Activated CD4-positive, CD25-positive, alpha-beta regulatory T cell treated with anti-CD3 and anti-CD28 coated beads, Interleukin-2, amount 50 U/mL, for 72 hours (primary cell): ENCODE measurements around the gene ANP32A.
"Not testable (repeated sequence)": the region's sequence is repeated elsewhere in the genome, so short reads cannot be mapped to it uniquely, and the experiment has no call there.

Experiments
- DNase-seq: peaks from one replicate; pipeline ENCODE4 v3.0.0; 2021

Gene ANP32A

DNA sequence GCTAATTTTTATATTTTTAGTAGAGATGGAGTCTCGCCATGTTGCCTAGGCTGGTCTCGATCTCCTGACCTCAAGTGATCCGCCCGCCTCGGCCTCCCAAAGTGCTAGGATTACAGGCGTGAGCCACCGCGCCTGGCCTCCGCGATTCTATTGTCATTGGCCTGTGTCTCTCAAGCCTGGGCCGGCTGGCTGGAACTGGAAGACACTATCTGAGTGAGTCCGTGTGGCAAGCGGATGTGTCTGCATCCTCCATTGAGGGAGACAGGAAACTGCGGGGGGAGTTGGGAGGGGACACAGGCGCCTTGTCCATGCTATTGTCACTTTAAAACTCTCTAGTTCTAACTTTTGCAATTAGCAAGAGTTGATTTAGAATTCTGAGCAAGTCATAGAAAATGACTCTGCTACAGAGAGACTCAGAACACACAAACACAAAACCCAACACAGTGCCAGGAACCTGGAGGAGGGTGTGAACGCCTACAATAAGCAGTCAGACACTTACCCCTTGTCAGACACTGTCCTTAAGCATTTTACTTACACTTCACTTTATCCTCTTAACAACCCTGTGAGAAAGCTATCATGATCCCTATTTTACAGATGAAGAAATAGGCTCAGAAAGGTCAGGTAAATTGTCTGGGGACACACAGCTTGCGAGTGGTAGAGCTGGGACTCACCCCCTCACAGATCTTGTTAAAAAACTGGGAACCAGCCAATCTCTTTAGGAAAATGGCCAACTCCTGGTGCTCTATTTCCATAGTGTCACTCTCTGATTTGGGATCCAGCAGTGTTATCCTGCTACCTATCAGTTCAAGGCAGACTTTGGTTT, 38.7 kb downstream of the ANP32A start:
- DNase-seq = no peak

DNA sequence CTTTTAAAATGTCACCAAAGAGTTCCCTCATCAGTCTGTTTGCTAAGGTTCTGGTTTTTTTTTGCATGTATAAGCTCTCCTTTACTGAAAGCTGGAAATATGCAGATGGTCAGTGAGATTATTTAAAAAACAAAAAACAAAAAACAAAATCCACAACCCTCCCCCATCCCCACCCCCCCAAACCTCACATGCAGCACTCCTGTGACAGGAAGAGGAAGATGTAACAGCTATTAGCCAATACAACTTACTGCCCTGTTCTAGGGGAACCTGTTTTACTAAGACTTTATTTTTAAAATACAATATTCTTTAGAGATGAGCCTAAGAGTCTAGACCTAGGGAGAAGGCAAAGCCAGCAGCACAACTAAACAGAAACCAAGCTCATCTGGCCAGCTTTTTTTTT, 39.5 kb downstream of the ANP32A start:
- no peak for DNase-seq

DNA sequence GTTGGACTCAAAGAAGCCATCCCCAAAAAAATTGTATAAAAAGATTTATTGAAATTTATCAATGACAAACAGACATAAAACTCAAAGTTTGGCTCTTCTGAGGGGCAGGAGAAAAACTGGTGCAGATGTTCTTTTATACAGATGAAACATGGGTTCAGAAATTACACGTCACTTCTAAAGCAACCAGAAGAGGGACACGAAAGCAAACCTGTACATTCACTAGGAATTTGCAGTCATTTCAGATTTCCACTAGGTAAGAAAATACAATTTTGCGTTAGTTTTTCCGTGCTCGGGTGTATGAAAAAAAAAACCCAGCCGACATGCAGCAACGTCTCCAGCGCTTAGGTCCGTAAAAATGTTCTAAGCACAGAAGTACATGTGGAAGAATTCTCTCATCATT, 41.8 kb downstream of the ANP32A start:
- DNase-seq = no peak

DNA sequence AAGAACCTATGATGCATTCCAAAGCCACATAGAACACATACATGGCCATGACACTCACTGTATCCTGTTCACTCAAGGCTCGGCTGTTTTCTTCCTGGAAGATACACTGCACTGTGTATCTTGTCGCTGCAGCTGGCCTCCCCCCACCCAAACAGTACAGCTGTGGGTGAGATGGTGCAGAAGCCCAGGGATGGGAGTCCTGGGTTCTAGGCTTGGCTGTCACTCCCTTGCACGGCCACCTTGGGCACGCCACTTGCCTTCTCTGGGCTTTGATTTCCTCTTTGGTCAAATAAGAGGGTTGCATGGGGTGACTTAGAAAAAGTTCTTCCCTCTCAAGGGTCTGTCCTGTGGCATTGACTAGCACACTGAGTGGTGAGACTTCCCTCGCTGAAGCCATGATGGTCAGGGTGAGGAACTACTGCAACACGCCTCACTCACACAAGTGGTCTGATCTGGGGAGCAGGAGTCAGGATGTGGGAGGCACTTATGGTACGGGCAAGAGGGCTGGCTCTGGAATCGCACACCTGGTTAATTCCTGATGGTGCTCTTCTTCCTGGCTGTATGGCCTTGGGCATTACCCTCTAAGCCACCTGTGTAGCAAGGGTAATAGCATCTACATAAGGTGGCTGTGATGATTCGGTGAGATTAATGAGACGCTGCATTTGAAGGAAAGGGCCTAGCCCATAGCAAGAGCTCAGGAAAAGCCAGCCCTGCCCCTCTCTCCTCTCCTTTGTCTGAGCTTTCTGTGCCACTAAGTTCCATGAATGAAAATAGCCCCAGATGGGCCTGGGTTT, 44.0 kb downstream of the ANP32A start:
- no peak for DNase-seq

DNA sequence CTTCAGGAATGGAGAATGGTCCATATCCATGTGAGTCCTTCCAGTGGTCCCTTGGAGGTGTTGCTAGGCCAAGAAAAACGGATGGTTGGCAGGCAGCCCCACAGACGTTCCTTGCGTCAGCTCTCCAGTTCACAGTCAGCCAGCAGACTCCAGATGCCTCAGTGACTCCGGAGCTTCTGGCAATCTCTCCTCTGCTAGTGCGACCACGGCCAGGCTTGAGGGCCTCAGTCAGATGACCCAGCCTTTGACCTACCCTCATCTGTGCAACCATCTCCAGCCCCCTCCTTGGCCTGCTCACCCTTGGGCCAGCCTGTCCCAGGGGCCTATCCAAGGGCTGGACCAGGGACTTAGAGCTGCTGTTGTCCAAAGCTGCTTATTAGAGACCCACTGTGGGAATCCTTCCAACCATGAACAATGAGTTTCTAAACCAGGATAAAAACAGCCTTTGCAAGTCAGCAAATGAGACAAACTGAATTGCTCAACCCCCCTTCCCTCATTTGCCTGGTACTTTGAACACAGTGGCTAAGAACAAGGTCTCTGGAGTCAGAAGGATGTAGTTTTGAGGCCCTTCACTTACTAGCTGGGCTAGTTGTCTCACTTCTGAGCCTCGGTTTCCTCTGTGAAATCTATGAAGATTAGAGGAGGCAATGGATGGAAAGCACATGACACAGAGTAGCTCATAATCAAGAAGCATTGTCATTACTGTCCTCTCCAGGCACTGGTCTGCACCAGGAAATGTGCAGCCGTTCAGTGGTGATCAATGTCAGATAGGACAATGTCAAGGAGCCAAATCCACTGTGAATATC, 44.8 kb downstream of the ANP32A start:
- DNase-seq = no peak

DNA sequence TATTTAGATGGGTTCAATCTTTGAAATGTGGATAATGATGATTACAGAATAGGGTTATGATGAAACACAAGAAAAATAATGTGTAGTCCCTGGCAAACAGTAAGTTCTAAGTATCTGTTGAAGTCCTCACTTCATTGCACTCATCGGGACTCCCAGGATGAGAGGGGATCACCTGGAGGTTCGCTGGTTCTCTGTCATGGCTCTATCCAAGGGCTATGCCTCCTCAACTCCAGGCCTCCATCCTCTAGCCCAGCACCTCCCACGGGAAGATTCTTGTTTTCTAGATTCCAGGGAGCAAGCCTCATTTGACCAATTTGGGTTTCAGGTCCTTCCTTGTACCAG, 45.5 kb downstream of the ANP32A start:
- no peak for DNase-seq

DNA sequence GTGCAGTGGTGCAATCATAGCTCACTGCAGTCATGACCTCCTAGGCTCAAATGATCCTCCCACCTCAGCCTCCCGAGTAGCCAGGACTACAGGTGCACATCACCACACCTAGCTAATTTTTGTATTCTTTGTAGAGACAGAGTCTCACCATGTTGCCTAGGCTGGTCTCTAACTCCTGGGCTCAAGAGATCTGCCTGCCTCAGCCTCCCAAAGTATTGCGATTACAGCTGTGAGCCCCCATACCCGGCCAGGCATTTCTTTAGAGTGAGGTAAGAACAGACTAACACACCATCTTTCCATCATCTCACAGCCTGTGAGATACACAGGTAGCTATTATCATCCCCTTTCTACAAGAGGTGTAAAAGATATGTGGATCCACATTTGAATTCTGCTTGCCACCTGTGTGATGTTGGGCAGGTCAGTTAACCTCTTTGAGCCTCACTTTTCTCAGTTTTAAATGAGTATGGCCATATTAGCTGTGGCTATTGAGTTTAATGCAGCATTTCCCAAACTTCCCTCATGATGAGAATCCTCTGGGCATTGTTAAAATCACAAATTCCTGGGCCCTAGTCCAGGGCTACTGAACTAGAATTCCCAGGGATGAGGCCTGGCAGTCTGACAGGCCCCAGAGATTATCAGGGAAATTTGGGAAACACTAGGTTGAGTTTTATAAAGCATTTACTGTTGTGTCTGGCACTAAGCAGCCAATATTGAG, 46.0 kb downstream of the ANP32A start:
- DNase-seq = no peak

DNA sequence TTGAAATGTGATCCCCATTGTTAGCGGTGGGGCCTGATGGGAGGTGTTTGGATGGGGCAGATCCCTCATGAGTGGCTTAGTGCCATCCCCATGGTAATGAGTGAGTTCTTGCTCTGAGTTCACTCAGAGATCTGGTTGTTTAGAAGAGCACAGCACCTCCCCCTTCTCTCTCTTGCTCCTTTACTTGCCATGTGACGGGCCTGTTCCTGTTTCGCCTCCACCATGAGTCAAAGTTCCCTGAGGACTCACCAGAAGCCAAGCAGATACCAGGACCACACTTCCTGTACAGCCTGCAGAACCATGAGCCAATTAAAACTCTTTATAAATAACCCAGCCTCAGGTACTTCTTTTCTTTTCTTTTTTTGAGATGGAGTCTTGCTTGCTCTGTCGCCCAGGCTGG, 46.6 kb downstream of the ANP32A start:
- no peak for DNase-seq

DNA sequence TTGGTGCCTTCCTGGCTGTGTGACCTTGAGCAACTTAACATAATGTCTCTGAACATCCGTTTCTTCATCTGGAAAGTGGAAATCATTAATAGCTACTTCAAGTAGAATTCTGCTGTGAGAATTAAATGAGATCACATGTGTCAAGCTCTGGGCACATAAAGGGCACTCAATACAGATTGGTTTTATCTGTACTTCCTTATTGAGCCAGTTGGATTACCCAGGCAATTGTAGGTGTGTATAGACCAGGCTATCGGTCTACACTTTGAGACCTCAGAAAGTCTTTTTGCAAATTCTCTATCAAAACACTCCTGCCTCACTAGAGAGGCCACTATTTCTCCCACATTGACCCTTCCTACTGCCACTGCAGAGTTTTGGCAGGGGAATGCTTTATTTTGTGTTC, 47.7 kb downstream of the ANP32A start:
- DNase-seq = no peak

DNA sequence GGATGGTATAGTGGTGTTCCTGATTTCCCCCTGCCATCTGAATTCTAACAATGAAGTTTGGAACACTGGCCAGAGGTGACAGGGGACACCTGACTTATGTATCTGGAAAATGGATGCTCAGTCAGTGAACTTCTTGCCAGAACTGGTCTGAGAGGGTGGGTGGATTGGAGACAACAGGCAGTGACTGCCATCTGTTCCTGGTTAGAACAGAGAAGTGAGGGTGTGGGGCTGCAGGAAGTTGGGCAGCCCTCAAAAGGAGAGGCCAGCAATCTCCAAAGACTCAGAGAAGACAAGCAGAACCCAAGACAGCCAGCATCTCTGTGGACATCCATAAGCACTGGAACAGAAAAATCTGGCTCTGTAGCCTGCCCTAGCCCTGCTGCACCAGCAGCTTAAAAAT, 50.5 kb downstream of the ANP32A start:
- DNase-seq = no peak

DNA sequence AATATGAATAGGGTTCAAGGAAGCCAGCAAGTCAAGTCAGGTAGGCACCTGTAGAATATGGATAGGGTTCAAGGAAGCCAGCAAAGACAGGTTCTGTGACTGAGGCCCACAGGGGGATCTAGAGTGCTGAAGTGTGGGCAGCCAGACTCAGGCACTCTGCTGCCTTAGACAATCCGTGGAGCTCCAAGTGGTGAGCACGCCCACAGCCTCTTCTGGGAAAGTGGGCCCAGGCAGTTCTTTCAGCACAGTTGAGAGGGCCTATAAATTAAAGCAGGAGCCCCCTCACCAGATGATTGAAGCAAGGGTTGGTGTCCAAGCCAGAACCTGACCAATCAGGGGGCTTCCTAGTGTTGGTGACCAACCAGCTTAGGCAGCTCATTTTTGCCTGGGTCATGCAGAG, 51.0 kb downstream of the ANP32A start:
- no peak for DNase-seq

DNA sequence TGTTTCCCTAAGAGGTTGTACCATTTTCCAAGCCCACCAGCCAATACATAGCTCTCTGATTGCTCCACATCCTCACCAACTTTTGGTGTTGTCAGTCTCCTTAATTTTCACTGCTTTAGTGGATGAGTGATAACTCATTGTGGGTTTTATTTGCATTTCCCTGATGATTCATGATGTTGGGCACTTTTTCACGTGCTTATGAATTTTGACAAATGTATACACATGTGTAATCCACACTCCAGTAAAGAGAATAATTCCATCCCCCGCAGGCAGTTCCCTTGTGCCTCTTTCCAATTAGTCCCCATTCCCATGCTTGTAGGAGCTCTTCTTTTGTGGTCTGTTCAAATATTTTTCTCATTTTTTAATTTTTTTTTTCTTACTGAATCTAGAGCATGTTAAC, 52.4 kb downstream of the ANP32A start:
- no peak for DNase-seq

DNA sequence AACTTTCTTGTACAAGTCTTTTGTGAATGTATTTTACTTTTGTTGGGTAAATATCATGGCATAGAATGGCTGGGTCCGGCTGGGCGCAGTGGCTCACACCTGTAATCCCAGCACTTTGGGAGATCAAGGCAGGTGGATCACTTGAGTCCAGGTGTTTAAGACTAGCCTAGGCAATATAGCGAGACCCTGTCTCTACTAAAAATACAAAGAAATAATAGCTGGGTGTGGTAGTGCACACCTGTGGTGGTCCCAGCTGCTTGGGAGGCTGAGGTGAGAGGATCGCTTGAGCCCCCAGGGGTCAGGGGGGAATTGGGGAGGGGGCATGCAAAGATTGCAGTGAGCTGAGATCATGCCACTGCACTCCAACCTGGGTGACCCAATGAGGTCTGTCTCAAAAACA, 52.9 kb downstream of the ANP32A start:
- DNase-seq = no peak

DNA sequence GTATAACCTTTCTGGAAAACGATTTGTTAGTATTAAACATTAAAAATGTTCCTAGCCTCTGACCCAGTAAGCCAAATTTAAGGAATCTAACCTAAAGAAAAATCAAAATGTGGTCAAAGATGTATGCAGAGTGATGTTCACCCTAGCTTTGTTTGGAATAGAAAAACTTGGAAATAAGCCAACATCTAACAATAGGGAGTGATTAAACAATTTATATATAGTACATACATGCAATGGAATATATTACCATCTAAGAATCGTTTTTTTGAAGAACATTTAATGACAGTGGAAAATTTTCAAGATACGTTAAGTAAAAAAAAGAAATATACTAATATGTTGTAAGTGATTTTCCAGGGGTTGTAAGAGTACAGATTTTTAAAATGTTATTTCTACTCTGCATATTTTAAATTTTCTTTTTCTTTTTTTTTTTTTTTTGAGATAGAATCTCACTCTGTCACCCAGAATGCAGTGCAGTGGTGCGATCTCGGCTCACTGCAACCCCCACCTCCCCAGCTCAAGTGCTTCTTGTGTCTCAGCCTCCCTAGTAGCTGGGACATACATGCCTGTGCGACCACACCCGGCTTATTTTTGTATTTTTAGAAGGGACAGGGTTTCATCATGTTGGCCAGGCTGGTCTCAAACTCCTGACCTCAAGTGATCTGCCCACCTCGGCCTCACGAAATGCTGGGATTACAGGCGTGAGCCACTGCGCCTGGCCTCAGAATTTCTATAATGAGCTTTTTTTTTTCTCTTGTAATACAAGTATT, 54.9 kb downstream of the ANP32A start:
- DNase-seq = no peak

DNA sequence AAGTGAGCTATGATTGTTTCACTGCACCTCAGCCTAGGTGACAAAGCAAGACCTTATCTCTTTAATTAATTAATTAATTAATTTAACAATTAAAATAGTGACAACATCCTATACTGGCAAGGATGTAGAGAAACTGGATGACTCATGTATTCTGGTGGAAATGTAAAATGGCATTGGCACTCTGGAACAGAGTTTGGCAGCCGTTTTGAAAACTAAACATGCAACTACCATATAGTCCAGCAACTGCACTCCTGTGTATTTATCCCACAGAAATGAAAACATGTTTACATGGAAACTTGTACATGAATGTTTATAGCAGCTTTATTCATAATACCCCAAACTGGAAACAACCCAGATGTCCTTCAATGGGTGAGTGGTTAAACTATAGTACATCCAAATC, 56.6 kb downstream of the ANP32A start:
- DNase-seq = no peak

DNA sequence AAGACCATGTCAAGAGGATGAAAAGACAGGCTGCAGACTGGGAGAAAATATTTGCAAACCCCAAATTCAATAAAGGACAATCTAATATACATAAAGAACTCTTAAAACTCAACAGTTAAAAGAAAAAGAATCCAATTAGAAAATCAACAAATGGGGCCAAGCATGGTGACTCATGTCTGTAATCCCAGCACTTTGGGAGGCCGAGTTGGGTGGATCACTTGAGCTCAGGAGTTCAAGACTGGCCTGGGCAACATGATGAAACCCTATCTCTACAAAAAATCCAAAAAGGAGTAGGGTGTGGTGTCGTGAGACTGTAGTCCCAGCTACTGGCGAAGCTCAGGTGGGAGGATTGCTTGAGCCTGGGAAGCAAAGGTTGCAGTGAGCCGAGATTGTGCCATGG, 57.6 kb downstream of the ANP32A start:
- no peak for DNase-seq

DNA sequence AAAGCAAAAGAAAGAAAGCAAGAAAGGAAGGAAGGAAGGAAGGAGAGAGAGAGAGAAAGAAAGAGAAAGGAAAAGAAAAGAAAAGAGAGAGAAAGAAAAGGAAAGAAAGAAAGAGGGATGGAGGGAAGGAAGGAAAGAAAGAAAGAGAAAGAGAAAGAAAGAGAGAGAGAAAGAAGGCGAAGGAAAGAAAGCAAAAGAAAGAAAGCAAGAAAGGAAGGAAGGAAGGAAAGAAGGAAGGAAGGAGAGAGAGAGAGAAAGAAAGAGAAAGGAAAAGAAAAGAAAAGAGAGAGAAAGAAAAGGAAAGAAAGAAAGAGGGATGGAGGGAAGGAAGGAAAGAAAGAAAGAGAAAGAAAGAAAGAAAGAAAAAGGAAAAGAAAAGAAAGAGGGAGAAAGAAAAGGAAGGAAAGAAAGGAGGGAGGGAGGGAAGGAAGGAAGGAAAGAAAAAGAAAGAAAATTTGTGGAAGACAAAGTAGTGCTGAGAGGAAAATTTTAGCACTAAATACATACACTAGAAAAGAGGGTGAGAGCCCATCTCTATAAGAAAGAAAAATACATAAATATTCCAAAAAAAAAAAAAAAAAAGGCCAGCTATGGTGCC, 60.6 kb downstream of the ANP32A start:
- DNase-seq = not testable (repeated sequence)

DNA sequence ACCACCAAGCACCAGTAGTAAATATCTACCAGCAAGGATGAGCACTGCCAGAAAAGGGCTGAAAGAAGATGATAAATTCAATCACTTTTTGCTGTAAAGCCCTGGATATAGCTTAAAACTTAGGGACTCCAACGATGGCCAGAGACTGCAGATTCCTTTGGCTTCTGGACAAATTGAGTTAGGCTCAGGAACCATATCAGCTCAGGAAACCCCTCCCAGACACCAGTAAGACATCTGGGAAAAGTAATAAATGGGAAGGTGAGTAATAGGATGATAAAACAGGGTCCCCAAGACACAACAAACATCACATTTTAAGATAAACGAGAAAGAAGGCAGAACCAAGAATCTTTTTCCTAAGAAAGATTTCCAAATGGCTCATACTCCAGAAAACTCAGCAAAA, 65.0 kb downstream of the ANP32A start:
- DNase-seq = no peak

DNA sequence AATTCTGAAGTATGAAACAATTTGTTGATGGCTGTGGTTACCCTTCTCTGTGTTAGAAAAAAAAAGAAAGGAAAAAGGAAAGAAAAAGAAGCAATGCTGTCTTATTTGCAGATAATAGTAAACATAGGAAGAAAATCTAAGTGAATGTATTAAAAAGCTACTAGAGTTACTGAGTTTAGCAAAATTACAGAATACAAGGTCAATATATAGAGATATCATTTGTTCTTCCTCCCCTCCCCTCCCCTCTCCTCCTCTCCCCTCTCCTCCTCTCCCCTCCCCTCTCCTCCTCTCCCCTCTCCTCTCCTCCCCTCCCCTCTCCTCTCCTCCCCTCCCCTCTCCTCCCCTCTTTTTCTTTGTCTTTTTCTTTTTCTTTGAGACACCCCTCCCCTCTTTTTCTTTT, 69.1 kb downstream of the ANP32A start:
- DNase-seq = no peak

DNA sequence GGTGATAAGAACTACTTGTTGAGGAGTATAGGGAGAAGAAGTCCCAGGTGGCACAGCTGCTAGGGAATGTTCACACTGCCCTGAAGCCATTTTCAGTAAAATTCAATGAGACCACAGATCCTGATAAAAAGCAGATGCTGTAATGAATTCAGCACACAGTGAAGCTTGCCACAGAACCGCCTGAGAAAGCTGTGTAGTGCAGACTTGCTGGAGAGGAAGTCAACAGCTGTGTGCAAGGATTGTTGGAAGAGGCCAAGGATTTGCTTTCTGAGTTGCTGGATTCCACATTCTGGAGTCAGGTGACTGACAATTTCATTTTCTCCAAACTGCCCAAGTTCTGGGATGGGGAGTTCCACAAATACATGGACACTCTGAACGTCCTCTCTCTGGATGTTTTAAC, 70.9 kb downstream of the ANP32A start:
- no peak for DNase-seq

DNA sequence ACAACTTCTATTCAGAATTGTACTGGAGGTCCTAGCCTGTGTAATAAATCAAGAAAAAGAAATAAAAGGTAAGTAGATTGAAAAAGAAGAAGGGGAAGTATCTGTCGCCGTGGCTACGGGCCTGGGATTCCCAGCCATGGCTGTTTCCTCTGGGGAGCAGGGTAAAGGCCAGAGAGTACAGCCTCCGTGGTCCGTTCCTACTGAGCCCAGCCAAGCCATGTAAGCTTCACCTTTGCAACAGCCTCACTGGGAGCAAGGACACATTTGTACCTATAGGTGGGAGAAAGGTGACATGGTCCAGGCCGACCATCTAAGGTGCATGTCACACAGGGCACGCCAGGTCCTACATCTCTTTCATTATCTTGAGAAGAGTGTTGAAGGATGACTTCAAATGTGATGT, 71.3 kb downstream of the ANP32A start:
- no peak for DNase-seq

DNA sequence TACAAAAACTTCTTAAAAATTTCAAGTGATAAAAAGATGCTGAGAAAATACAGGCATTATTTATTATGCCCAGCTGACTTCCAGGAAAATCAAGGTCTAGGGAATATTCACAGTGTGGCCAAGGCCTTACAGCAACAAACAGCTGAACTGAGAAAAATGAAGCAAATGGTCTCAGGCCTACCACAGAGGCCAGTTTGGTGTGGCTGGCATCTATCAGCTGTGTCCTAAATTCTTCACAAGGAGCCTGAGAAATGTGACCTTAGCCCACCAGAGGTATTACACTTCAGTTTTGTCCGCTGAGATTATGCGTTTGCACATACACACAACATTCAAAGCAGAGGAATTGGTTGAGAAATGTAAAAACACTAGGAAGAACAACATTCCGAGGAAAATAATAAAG, 77.4 kb downstream of the ANP32A start:
- DNase-seq = no peak
